ENCODE data around the gene LYRM4.

DNA sequence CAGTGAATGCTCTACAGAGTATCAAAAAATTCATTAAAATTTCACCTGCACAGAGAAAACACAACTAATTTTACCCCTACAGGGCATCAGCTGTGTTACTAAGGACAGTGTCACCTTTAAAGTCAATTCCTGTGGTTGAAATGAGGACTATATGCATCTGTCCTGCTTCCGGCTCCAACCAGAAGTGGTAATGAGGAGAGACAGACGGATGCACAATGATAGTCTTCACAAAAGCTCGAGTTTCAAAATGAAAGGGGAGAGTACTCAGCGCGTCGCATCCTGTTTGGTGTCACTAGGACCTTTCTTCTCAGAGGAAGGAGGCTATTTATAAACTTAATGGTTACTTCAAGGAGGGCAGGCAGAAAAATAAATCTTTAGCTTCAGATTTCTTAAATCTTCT is 86.5 kb downstream of the LYRM4 start:
- TF ChIP-seq, protein P1, sequence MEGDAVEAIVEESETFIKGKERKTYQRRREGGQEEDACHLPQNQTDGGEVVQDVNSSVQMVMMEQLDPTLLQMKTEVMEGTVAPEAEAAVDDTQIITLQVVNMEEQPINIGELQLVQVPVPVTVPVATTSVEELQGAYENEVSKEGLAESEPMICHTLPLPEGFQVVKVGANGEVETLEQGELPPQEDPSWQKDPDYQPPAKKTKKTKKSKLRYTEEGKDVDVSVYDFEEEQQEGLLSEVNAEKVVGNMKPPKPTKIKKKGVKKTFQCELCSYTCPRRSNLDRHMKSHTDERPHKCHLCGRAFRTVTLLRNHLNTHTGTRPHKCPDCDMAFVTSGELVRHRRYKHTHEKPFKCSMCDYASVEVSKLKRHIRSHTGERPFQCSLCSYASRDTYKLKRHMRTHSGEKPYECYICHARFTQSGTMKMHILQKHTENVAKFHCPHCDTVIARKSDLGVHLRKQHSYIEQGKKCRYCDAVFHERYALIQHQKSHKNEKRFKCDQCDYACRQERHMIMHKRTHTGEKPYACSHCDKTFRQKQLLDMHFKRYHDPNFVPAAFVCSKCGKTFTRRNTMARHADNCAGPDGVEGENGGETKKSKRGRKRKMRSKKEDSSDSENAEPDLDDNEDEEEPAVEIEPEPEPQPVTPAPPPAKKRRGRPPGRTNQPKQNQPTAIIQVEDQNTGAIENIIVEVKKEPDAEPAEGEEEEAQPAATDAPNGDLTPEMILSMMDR (IDR thresholded peaks at IDR 0.05; ENCODE audit: low read length), result no peak
- TF ChIP-seq EZH2 (IDR thresholded peaks at IDR 0.05; ENCODE audit: borderline replicate concordance, low read length), result no peak

Data from OCI-LY1 (cell line).